SJSA1 (cell line): Measurements from ENCODE around the gene RTN4R. TPM values are rescaled to one million over a fixed set of nuclear protein-coding genes. Genes with fewer than 3 reads are reported as not detected.
"Not testable (repeated sequence)": the region's sequence is repeated elsewhere in the genome, so short reads cannot be mapped to it uniquely, and the experiment has no call there.

Experiments used
- DNase-seq, 2 experiments: peaks; one replicate each; pipeline ENCODE4 v3.0.0-alpha.2; 2015 to 2020; ENCODE audit warnings: low spot score in 2 of 2, low read depth in 1 of 2
- H3K27ac ChIP-seq: fragments of 250-450 bp; sonication (Bioruptor Pico); 2 replicates; pipeline ENCODE4 v1.5.1; 2020; ENCODE audit warnings: mild to moderate bottlenecking, moderate library complexity
- H3K27me3 ChIP-seq: fragments of 250-450 bp; sonication (Bioruptor Pico); replicated peaks from 2 replicates; pipeline ENCODE4 v1.5.1; 2020; ENCODE audit warnings: mild to moderate bottlenecking, moderate library complexity
- H3K36me3 ChIP-seq: fragments of 250-450 bp; sonication (Bioruptor Pico); 2 replicates; pipeline ENCODE4 v1.5.1; 2020; ENCODE audit warnings: mild to moderate bottlenecking
- H3K4me1 ChIP-seq: fragments of 250-450 bp; sonication (Bioruptor Pico); replicated peaks from 2 replicates; pipeline ENCODE4 v1.6.1; 2021; ENCODE audit warnings: mild to moderate bottlenecking
- H3K4me3 ChIP-seq: fragments of 250-450 bp; sonication (Bioruptor Pico); 2 replicates; pipeline ENCODE4 v1.5.1; 2020; ENCODE audit warnings: mild to moderate bottlenecking
- H3K9me3 ChIP-seq: fragments of 250-450 bp; sonication (Bioruptor Pico); replicated peaks from 2 replicates; pipeline ENCODE4 v1.5.1; 2020; ENCODE audit warnings: mild to moderate bottlenecking
- total RNA-seq: library from RNA; depleted of rRNA; stranded (reverse); fragments of >200 nt; shearing (Covaris generic); gene quantifications from 2 replicates; pipeline ENCODE4 v1.2.3, GENCODE V29; 2014

Gene RTN4R
- total RNA-seq, 1 experiment from 2014 or later = 0.05 TPM

DNA sequence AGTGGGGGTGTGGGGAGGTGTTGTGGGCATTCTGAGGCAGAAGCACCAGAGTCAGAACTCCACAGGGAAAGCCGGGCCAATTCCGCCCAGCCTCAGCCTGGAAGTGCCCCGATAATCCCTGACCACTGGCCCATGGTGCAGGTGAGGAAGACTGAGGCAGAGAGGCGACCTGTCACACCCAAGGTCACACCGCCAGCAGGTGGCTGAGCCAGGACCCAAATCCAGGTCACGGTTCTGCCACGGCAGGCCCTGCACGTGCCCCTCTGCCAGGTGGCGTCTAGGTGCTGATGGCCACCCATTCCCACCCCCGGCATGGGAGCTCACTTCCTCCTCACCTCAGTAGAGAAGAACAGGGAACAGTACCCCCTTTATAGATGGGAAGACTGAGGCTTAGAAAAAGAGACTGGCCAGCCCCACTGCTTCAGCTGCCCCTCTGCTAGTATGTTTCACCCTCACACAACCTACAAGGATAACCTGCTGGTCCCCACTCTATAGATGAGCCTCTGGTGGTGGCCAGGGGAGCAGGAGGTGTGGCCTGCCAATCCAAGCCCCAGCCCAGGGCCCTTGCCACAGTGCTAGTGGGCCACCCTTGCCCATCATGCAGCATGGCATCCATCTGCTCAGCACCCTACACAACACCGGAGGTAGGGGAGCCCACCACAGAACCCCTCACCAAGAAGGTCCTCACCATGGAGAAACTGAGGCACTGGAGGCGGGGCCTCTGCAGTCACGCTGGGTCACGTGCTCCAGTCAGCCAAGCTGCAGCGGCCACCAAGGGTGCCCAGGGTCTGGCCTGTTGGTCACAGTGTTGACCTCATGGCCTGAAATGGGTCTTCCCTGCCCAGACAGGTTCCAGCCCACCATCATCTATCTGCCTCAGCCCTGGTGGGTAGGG is 2.1 kb downstream of the RTN4R start:
- H3K9me3 ChIP-seq, H3K4me3 ChIP-seq, H3K36me3 ChIP-seq, DNase-seq, H3K4me1 ChIP-seq, H3K27ac ChIP-seq: not testable (repeated sequence)
- H3K27me3 ChIP-seq = peaks cover 16% of the 10 kb centered on the region

- Histone ChIP-seq H3K36me3 (no peaks in the 10 kb centered on the region), H3K27me3 (peaks cover 16% of the 10 kb centered on the region), H3K4me1 (peaks cover 9% of the 10 kb centered on the region), H3K9me3 (no peaks in the 10 kb centered on the region), H3K27ac (no peak overlapping the region), H3K4me3 (no peak overlapping the region)
- no peak for DNase-seq
Measured at GRCh38 chr22:20264614-20265452, 3.3 kb downstream of the RTN4R start.

DNA sequence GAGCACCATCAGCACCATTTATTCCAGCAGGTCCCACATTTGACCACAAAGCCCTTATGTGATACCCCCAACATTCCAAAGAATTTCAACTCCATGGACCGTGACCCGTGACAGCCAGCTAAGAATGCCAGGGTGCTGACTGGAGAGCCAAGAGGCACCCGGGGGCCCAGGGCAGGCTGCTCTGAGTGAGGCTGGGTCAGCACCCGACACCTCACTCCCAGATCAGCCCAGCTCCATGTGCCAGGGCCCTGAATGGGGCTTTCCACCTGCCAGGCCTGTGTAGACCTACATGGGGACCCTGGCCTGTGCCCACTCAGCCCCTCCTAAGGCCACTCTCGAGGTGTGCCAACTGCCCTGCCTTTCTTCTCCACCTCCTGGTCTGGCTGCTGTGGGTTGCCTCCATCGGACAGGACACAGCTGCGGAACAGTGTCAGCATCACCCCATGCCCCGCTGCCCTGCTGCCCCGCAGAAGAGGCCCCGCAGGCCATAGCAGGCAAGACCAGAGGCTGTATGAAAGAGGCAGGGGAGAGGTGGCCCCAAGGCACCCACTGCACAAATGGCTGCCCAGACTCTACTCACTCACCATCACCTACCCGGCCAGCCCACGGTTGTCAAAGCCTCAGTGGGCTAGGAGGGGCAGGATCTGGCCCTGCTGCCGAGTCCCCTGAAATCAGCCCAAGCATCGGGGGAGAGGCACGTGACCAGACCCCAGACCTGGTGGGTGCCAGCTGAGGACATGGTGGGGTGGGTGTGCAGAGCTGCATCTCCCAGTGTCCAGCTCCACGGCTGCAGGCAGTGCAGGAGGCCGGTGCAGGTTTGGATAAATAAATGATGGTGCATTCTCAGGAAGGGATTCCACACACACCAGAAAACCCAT is 4.5 kb downstream of the RTN4R start:
- DNase-seq, H3K4me1 ChIP-seq, H3K36me3 ChIP-seq, H3K9me3 ChIP-seq, H3K4me3 ChIP-seq, H3K27ac ChIP-seq: not testable (repeated sequence)
- peaks cover 15% of the 10 kb centered on the region for H3K27me3 ChIP-seq

DNA sequence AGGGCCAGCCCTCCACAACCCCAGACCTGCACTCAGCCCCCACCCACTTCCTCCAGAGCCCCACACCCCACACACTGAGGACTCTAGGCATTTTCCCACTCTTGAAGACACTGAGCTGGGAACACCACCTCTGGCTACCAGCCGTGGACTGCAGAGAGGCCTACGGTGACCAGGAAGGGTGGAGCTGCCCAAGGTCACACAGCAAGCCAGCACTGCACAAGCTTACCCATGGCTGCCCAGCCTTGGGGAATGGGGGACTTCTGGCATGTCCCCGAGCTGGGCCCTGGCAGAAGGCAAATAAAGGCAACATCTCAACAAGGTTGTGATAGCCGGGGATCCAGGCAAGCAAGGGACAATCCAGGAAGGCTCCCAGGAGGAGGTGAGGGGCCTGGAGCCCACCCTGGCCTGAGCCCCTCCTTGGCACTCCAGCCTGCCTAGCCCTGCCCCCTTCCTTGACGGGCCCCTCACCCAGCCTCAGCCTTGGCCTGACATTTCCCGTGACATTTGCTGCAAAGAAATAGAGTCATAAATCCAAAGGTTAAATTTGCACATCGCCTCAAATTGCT is 5.5 kb downstream of the RTN4R start:
- Histone ChIP-seq H3K27ac (no peak overlapping the region), H3K27me3 (peaks cover 9% of the 10 kb centered on the region), H3K4me3 (no peak overlapping the region), H3K36me3 (no peaks in the 10 kb centered on the region), H3K9me3 (no peaks in the 10 kb centered on the region), H3K4me1 (peaks cover 3% of the 10 kb centered on the region)
- DNase-seq = no peak

- DNase-seq = no peak
- H3K9me3 ChIP-seq = no peaks in the 10 kb centered on the region
- H3K4me1 ChIP-seq = no peaks in the 10 kb centered on the region
Measured at GRCh38 chr22:20261848-20262581, 6.1 kb downstream of the RTN4R start.

DNA sequence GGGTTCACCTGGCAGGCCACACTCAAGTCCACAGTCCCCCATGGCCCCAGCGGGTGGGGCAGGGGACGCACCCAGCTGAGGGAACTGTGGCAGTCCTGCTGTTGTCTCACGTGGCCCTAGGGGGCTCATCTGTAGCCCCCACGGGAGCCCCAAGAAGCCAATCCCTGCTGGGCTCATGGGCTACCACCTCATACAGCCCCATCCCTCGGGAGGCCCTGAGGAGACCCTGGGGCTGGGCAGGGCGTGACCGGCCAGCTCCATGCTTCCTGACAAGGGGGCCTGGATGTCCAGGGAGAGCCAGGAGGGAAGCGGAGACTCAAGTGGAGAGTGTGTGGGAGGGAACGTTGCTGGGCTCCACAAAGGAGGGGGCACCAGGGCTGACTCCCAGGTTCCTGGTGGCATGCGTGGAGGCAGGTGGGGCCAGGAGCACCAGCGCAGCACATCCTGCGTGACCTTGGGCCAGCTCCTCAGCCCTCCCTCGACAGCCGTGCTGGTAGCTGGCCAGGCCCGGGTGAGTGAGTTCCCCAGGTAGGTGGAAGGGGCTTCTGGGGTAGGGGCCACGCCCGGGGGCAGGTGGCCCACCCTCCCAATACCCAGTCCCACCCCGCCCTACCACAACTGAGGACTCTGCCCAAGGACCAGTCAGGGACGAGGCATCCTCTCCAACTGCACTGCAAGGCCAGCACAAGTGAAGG is 7.9 kb downstream of the RTN4R start:
- H3K4me3 ChIP-seq = no peak overlapping the region
- no peak for DNase-seq
- H3K4me1 ChIP-seq = no peaks in the 10 kb centered on the region
- H3K27me3 ChIP-seq = no peaks in the 10 kb centered on the region
- H3K9me3 ChIP-seq = no peaks in the 10 kb centered on the region
- no peaks in the 10 kb centered on the region for H3K36me3 ChIP-seq
- H3K27ac ChIP-seq = no peak overlapping the region

More at GRCh38 chr22:20261848-20262581, 6.1 kb downstream of the RTN4R start:
- H3K27me3 ChIP-seq = peaks cover 3% of the 10 kb centered on the region; the same call in 1 of the 2 replicates
- no peaks in the 10 kb centered on the region for H3K36me3 ChIP-seq
- H3K4me3 ChIP-seq = no peak overlapping the region
- no peak overlapping the region for H3K27ac ChIP-seq

DNA sequence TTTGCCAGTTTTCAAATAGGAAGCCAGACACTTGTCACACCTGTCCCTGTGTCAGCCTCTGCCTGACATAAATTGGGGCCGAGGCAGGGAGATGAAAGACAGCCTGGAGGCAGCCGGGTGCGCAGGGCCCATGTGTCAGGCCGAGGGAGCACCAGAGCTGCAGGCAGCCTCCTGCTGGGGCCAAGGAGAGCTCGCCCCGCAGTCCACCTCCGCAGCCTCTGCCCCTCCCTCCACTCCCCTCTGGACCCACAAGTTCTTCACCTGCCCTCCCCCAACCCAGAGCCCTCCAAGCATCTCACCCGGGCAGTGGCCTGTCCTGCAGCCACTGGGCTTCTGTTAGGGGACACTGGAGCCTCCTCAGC is 8.8 kb downstream of the RTN4R start:
- Histone ChIP-seq H3K27ac (no peak overlapping the region), H3K9me3 (no peaks in the 10 kb centered on the region), H3K27me3 (no peaks in the 10 kb centered on the region), H3K4me1 (no peaks in the 10 kb centered on the region), H3K36me3 (no peaks in the 10 kb centered on the region), H3K4me3 (no peak overlapping the region)
- no peak for DNase-seq

- Histone ChIP-seq H3K27ac (no peak overlapping the region), H3K36me3 (no peaks in the 10 kb centered on the region), H3K9me3 (no peaks in the 10 kb centered on the region), H3K4me3 (no peak overlapping the region), H3K4me1 (no peaks in the 10 kb centered on the region), H3K27me3 (no peaks in the 10 kb centered on the region)
- no peak for DNase-seq
Measured at GRCh38 chr22:20258584-20259326, 9.4 kb downstream of the RTN4R start.

DNA sequence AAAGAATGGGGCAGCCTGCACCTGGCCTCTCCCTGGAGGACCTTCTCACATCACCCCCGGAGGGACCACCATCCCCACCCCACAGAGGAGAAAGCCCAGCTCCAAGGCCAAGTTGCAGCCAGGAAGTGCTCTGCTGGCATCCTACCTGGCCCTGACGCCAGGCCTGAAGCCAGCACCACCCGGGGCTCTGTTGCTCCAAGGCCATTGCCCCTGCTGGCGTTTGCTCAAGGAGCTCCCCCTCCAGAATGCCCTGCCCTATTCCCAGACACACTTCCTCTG is 10.2 kb downstream of the RTN4R start:
- H3K36me3 ChIP-seq = no peaks in the 10 kb centered on the region
- H3K27ac ChIP-seq = no peak overlapping the region
- no peaks in the 10 kb centered on the region for H3K9me3 ChIP-seq
- no peak overlapping the region for H3K4me3 ChIP-seq
- H3K27me3 ChIP-seq = no peaks in the 10 kb centered on the region
- H3K4me1 ChIP-seq = no peaks in the 10 kb centered on the region
- no peak for DNase-seq

GRCh38 chr22:20257212-20258020 is 10.7 kb downstream of the RTN4R start:
- Histone ChIP-seq H3K4me3 (no peak overlapping the region), H3K27ac (no peak overlapping the region), H3K9me3 (no peaks in the 10 kb centered on the region)

GRCh38 chr22:20256551-20257211 is 11.4 kb downstream of the RTN4R start:
- Histone ChIP-seq H3K27me3 (no peaks in the 10 kb centered on the region), H3K27ac (no peak overlapping the region), H3K4me3 (no peak overlapping the region), H3K4me1 (no peaks in the 10 kb centered on the region), H3K9me3 (no peaks in the 10 kb centered on the region), H3K36me3 (no peaks in the 10 kb centered on the region)
- DNase-seq = no peak

More at GRCh38 chr22:20257212-20258020, 10.7 kb downstream of the RTN4R start:
- Histone ChIP-seq H3K36me3 (no peaks in the 10 kb centered on the region), H3K4me1 (no peaks in the 10 kb centered on the region), H3K27me3 (no peaks in the 10 kb centered on the region)
- DNase-seq = no peak
